ENCODE measurements around the gene RASA4B.
A peak's percentile ranks its signal among the peaks of the same experiment; 100 is the strongest.

Gene RASA4B

DNA sequence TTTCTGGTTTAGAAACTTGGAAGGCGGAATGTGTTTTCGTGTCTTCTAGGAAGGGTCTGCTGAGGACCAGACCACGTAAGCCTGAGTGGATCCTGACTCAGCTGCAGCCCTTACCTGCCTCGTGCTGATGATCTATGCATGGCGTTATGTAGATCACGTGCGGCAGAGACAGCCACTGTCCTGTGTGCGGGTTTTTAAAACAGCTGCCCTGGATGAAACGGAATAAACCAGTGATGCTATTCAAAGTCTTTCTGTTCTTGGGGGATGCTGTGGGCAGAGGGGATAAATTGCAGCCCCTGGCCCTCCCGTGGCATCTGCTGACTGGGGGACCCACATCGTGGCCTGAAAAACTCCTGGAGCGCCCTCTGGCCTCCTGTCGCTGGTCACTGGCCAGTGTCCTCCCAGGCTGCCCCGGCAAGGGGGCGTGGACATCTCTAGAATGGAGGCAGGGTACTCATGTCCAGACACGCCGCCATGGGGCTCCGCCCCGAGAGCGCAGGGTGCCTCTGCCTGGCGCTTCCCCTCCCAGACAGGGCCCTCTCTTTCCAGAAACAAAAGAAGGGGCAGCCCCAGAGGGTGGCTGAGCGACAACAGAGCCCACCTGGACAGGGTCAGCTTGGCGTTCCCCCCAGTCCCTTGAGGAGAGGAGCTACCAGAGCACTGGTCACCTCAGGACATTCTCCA, 66.1 kb downstream of the RASA4B start:
- no peak for DNase-seq

DNA sequence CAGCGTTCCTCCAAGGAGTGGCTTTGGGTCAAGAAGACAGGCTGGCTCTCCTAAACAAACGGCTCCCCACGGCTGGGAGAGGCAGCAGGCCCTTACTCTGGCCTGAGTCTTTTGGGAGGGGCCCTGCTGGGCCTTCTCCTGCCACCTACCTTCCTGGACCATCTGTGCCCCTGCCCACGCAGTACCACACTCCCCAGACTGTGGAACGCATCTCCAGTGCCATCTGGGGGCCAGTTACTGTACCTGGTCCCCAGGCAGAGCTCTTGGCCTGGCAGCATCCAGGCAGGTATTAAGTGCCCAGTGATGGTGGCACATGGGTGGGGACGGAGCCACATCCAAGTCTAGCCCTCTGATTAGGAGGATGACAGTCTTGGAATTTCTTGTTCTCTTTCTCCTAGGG, 67.3 kb downstream of the RASA4B start:
- DNase-seq, result no peak

GRCh38 chr7:102449136-102449535, 68.4 kb downstream of the RASA4B start:
- DNase-seq, result no peak

GRCh38 chr7:102447311-102447710, 70.3 kb downstream of the RASA4B start:
- DNase-seq, result no peak

GRCh38 chr7:102446387-102447156, 71.0 kb downstream of the RASA4B start:
- DNase-seq, result no peak

GRCh38 chr7:102445674-102446071, 71.9 kb downstream of the RASA4B start:
- DNase-seq, result no peak

DNA sequence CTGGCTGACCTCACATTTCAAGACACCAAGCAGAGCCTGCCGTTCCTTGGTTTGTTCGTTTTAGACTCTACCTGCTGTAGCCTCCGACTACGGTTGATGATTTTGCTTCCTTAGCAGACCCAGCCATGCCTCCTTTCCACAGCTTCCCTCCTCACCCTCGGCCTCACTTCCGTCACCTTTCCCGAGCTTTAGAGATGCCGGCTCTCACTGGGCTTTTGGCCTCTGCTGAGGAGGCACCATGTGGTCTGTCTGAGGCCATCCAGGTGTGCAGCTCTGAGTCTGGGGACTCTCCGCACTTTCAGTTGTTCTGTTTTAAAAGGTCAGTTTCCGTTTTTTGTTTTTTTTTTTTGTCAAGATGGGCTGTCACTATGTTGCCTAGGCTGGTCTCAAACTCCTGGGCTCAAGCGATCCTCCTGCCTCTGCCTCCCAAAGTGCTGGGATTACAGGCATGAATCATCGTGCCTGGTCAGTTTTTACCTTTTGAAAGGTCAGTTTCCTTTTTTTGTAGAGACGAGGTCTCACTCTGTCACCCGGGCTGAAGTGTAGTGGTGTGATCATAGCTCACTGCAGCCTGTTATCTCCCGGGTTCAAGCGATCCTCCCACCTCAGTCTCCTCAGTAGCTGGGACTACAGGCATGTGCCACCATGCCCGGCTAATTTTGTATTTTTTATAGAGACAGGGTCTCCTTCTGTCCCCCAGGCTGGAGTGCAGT, 72.5 kb downstream of the RASA4B start:
- DNase-seq, result no peak

- no peak for DNase-seq
These were observed 77.4 kb downstream of the RASA4B start for GRCh38 chr7:102439963-102440795.

DNA sequence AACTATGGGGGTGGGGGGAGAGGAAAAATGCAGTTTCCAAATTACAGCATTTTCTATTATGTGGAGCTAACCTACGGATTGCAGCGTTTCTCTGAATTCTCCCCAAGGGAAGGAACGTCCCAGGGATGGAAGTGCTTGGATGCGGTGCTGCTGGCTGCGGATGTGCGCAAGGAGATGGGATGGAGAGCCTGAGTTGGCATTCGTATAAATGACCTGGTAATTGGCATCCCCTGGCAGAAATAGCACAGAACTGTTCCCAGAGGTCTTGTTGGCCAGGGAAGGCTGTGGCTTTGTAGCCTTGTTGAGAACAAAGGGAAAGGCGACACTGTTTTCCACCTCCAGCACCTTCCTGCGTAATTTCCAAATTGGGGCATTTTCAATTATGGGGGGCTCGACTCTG, 81.5 kb downstream of the RASA4B start:
- DNase-seq, result no peak

DNA sequence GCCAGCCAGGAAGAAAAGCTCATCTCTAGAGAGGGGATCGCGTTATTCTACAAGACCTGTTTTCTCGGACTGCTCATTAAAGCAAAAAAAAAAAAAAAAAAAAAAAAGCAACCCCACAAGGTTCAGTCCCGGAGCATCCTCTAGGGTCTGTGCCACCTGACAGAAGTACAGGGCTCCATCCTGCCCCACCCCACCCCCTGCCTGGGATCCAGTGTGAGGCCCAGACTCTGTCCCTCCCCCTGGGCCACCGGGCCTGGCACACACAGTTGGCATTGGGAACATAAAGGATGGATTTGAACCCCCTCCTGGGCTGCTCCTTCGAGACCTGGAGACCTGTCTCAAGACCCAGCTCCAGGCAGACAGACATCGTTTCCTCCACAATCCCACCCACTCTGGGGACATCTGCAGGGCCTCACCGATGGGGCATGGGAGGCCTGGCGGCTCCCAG, 83.5 kb downstream of the RASA4B start:
- DNase-seq, result no peak

DNA sequence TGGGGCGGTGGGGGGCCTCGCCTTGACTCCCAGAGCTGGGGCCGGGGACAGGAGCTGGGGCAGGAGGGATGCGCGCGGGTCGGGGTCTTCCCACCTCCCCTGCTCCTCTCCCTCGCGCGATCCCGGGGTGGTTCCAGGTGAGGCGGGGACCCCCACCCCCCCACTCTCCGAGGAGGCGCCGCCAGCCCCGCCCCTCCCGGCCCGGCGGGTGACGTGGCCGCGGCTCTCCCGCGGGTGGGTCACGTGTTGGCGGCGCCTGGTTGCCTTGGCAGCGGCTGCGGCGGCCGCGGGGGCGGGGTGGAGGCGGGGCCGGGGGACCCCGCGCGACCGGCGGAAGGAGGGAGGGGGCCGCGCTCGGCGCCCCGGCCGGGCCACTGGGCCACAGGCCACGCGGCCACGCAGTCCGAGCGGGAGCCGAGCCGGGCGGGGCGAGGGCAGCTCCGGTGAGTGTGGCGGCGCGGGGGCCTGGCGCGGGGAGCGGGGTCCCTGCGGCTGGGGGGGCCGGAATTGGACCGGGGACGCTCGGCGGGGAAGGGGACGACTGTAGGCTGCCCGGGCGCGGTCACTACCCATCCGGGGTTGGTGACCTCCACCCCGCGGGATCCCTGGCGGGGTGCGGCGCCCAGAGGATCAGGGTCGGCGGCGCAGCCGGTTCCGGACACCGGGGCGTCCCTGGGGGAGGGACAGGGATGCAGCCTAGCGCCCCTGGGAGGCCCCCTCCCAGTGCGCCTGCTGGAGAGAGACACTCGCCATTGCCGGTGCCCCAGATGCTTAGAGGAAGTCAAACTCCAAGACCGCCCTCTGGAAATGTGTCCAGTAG, 84.1 kb downstream of the RASA4B start, which contains the start of gene ORAI2:
Gene ORAI2, plus strand, starts transcription at position 357 of the 820 bp plus-strand sequence. CDS start 5,382 bp downstream, outside the sequence.
- peak in 1 of 2 experiments; percentile 45 for DNase-seq
